ENCODE data around the gene PF4V1.

The PF4V1 gene

DNA sequence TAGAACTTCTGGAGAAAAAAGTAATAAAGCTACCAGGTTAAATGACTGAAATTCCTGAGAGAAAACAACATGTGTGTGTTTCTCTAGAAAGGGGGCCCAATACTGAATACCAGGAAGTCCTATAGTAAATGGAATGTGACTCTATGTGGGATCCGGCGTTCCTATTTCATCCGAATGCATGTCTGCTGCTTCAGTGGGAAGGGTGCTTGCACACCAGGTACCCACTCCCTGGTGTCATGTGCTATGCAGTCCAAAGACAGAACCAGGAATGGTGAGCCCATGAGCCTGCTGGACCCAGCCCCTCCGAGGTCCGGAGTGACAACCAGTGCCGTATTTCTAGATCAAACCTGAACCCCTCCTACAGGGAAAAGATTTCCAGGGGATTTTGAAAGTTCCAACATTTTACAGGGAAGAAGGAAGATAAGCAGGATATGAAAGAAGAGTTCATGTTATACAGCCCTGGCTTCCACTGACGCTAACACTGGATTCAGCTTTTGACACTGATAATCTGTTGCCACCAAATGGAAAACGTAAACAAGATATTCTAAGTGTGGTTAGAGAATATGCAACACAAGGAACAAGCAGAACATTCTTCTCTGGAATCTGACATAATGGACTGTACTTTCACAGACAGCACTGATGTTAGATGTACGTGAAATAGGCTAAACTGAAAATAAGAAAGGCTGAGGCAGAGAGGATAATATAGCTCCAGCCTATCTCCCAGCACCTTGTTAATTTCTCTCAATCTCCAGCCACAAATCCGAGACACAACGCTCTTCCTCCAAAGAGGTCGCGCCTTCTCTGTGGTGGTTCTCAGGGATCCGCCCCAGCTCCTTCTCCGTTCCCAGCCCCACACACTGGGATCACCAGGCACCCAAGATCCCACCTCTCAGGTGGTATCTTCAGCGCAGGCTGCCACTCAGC is 15.4 kb downstream of the PF4V1 start:
- peak overlapping the region; percentile 76 for H3K27ac ChIP-seq
- no peak for DNase-seq (ENCODE audit: low read depth, low spot score)

DNA sequence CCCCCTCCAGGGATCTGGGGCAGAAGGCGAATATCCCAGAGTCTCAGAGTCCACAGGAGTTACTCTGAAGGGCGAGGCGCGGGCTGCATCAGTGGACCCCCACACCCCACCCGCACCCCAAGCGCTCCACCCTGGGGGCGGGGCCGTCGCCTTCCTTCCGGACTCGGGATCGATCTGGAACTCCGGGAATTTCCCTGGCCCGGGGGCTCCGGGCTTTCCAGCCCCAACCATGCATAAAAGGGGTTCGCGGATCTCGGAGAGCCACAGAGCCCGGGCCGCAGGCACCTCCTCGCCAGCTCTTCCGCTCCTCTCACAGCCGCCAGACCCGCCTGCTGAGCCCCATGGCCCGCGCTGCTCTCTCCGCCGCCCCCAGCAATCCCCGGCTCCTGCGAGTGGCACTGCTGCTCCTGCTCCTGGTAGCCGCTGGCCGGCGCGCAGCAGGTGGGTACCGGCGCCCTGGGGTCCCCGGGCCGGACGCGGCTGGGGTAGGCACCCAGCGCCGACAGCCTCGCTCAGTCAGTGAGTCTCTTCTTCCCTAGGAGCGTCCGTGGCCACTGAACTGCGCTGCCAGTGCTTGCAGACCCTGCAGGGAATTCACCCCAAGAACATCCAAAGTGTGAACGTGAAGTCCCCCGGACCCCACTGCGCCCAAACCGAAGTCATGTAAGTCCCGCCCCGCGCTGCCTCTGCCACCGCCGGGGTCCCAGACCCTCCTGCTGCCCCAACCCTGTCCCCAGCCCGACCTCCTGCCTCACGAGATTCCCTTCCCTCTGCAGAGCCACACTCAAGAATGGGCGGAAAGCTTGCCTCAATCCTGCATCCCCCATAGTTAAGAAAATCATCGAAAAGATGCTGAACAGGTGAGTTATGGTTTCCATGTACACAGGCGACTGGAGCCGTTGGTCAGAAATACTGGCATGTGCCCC is 16.3 kb downstream of the PF4V1 start, which contains the start of gene CXCL1:
Gene CXCL1 (plus strand): TSS at position 264 of the 926 bp plus-strand sequence. CDS start 78 bp downstream, at position 342.
- DNase-seq (ENCODE audit: low read depth, low spot score): no peak
- peak within 1 kb of the TSS; percentile 76 for H3K27ac ChIP-seq

DNA sequence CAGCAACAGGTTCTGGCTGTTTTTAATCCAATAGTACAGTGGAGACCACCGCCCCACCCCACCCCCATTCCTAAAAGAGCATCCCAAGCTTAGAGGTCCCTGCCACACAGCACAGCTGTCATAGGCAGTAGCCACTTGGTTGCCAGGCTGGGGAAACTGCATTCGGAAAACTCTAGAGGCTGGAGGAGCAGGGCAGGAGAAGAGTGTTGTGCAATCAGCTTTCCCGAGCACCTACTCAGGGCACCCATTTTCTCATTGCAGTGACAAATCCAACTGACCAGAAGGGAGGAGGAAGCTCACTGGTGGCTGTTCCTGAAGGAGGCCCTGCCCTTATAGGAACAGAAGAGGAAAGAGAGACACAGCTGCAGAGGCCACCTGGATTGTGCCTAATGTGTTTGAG is 17.2 kb downstream of the PF4V1 start:
- DNase-seq (ENCODE audit: low read depth, low spot score): no peak
- peak overlapping the region; percentile 76 for H3K27ac ChIP-seq

DNA sequence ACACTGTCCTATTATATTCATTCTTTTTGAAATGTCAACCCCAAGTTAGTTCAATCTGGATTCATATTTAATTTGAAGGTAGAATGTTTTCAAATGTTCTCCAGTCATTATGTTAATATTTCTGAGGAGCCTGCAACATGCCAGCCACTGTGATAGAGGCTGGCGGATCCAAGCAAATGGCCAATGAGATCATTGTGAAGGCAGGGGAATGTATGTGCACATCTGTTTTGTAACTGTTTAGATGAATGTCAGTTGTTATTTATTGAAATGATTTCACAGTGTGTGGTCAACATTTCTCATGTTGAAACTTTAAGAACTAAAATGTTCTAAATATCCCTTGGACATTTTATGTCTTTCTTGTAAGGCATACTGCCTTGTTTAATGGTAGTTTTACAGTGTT is 17.7 kb downstream of the PF4V1 start:
- H3K27ac ChIP-seq: peak overlapping the region; percentile 76
- DNase-seq (ENCODE audit: low read depth, low spot score): no peak

DNA sequence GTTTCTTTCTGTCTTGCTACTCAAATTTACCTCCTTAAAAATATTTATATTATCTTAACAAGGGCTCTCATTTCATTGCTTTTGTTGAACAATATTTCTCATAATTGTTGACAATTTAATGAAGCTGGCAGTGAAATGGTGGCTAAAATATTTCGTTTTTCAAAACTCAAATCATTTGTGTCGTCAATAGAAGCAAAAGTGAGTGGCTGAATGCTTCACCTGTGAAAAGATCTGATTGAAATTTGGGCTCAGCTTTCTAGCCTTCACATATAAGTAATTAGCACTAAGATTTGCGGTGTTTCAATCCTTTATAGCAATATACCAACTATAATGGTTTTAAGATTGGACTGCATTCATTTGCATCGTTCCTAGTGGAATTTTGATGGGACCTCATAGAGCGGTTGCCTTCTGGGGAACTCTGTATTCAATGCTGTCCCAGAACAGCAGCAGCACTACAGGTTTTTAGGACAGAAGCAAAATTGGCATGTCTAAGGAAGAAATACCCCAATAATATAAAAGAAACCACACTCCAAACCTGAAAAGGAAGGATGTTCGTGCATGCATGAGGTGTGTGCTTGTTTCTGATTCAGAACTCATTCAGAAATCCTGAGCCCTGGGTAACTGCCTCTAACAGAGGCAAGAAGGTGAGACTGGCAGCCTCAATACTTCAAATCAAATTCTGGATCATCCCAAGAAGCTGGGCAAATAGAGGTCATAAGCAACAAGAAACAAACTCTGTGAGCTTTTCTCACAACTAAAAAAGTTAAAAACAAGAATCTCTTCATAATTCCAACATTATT is 18.6 kb downstream of the PF4V1 start:
- DNase-seq (ENCODE audit: low read depth, low spot score): no peak
- peak overlapping the region; percentile 76 for H3K27ac ChIP-seq

DNA sequence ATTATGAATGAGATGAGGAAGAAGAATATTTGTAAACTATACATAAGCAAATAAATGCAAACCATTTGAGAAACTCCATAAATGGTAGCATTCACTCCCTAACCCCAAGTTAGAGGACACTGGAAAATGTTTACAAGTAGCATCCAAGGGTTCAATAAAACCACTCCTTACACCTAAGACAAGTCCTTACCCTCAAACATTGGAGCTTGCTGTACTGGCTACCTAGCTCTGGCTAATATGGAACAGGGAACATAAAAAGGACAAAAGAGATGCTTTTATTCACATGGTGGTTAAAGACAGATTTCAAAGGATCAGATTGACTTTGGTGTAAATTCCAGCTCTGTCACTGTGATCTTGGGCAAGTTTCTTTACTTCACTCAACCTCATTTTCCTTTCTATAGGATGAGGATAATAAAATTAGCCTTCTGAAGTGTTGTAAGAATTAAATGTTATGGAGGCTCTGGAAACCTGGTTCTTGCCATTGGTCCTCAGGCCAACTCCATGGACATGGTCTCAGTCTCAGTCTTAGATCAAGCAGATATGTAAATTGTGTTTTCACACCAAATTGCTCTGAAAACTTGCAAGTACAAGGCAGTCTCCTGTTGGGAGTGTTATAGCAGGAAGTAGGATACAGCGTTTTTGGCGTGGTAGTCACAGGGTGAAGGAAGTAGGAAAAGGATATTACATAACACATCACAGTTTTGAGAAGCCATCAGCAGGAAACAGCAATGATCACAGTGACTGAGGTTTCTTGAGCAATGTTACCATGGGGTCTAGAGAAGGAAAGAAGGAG is 19.4 kb downstream of the PF4V1 start:
- H3K27ac ChIP-seq: peak overlapping the region; percentile 1
- DNase-seq (ENCODE audit: low read depth, low spot score): no peak

DNA sequence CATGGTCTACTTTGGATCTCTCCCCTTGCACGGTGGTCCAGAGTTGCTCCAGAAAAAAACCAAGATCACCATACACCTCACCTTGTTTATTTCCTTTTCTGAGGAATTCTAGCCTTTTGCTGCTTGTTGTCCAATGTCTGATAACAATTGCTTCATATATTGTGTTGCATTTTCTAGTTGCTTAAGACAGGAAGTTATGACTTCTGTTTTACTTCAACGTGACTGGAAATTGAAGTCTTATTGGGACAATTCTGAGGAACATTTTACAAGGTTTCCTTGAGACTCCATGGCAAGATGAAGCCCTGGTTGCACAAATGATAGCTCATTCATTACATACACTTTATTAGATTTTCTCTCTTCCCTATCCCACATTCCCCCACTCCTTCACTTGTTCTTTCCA is 21.3 kb downstream of the PF4V1 start:
- DNase-seq (ENCODE audit: low read depth, low spot score): no peak
- H3K27ac ChIP-seq: no peak overlapping the region

DNA sequence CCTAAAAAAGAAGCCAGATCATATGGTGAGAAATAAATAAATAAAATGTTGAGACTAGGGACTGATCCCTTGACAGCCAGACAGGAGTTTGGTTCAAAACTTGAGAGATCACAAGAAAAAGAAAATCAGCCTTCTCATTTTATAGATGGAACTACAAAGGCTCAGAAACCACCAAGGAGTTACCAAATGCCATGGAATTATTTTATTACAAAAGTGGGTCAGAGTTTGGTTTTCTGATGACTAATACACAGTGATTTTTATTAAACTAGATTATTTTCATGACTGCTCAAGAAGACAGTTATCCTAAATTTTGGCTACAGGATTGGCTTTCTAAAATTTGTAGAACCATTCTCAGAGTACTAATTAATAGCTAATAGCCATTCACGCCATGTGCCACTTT is 22.3 kb downstream of the PF4V1 start:
- H3K27ac ChIP-seq: no peak overlapping the region
- DNase-seq (ENCODE audit: low read depth, low spot score): no peak

DNA sequence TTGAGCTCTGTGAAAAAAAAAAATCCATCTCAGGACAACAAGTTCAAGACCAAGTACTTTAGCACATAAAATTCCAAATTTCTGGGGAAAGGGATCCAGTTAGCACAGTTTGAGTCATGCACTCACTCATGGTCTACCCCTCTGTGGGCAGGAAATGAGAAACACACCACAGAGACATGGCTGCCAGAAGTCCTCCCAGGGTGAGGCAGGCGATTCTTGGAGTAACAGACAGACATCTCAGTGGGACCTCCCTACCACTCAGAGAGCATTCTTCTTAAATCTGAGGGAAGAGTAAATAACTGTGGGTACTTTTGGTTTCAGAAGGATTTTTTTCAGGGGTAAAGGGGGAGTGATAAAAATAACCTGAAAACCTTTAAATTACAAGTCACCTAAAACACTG is 30.2 kb downstream of the PF4V1 start:
- no peak for DNase-seq (ENCODE audit: low read depth, low spot score)

DNA sequence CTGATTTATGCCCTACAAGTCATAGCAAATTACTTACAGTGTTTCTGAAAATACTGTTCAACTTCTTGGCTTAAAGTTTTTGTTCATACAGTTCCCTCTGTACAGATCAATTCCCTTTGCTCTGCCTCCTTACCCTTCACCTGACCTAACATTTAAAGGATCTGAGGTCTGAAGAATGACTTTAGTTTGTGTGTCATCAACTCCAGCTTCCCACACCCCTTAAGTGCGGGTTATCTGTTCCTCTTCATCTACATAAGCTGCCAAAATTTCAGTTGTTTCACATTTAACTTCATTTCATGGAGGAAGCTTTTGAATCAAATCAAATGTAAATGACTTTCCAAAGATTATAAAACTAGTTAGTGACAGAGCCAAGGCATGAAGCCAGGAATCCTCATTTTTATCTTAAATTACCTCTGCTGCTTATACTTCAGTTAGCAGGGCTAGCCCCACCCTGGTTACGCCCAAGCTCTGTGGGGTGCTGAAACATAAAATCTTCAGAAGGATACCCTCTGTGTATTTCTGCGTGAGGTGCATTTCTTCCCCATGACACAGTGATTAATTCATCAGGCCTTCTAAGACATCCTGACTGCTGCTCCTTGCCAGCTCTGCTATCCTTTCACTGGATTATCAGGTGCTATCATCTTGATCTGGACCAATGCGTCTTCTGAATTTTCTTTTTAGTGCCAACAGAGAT is 32.6 kb downstream of the PF4V1 start:
- DNase-seq (ENCODE audit: low read depth, low spot score): no peak
- H3K27ac ChIP-seq: peak overlapping the region; percentile 26

More for the DNA sequence above, 30.2 kb downstream of the PF4V1 start:
- H3K27ac ChIP-seq: no peak overlapping the region

DNA sequence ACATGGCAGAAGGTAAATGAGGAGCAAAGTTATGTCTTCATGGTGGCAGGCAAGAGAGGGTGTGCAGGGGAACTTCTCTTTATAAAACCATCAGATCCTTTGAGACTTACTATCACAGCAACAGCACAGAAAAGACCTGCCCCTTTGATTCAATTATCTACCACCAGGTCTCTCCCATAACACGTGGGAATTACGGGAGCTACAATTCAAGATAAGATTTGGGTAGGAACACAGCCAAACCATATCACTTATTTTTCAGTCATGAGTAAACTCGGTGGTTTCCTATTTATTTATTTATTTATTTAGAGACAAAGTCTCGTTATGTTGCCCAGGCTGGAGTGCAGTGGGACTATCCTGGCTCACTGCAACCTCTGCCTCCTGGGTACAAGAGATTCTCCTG is 38.2 kb downstream of the PF4V1 start:
- H3K27ac ChIP-seq: no peak overlapping the region
- no peak for DNase-seq (ENCODE audit: low read depth, low spot score)

DNA sequence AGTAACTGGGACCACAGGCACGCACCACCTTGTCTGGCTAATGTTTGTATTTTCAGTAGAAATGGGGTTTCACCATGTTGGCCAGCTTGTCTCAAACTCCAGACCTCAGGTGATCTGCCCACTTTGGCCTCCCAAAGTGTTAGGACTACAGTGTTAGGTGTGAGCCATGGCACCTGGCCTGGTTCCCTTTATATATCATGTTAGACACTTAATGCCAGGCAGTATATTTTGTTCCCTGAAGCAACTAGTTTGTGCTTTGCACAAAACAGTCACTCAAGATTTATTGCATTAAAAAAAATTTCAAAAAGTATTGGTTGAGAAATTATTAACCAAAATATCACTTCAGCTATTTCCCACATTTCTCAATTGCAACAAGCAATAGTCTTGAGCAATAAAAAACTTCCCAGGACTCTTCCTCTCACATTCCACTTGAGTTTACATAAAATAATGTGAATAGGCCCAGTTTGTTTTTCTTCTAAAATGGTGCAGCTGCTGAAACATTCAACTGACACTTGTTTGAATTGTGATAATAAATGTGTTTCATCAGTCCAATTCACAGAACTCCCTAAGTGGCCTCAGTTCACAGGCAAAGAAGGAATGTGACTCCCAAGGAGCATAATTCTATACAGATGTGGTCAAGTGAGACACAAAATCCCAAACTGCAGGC is 38.8 kb downstream of the PF4V1 start:
- no peak overlapping the region for H3K27ac ChIP-seq
- DNase-seq (ENCODE audit: low read depth, low spot score): no peak

DNA sequence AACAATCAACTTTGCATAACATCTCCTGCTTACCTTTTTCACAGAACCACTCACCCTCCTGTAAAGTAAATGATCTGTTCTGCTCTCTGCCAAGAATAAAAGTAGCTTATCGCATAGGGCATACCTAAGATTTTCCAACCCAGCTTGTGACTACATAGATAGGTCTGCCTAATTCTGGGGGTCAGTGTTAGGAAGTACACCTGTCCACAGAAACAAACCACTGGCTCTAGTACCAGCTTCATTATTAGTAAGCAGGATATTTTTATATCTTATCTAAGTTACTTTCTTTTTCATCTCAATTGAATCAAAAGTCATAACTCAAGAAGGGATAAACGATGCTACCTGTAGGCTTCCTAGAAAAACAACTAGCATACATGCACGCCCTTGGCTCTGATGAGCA is 39.9 kb downstream of the PF4V1 start:
- H3K27ac ChIP-seq: no peak overlapping the region
- no peak for DNase-seq (ENCODE audit: low read depth, low spot score)

DNA sequence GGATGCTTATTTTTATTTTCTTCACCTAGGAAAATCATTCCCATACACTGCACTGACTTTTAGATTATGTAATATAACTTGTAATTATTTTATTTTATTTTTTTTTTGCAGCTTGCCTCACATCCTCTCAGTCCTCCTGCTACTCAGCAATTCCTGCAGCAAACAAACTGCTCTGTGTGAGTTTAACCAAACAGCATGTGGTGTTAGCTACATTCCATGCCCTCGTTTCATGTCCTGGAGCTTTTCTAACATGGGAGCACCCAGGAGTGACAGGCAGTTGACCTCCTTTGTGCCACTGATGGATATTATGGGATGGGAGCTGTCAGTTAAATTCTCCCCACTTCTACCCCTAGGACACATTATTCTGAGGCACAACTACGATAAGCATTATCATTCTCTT is 40.9 kb downstream of the PF4V1 start:
- no peak for DNase-seq (ENCODE audit: low read depth, low spot score)
- H3K27ac ChIP-seq: no peak overlapping the region

DNA sequence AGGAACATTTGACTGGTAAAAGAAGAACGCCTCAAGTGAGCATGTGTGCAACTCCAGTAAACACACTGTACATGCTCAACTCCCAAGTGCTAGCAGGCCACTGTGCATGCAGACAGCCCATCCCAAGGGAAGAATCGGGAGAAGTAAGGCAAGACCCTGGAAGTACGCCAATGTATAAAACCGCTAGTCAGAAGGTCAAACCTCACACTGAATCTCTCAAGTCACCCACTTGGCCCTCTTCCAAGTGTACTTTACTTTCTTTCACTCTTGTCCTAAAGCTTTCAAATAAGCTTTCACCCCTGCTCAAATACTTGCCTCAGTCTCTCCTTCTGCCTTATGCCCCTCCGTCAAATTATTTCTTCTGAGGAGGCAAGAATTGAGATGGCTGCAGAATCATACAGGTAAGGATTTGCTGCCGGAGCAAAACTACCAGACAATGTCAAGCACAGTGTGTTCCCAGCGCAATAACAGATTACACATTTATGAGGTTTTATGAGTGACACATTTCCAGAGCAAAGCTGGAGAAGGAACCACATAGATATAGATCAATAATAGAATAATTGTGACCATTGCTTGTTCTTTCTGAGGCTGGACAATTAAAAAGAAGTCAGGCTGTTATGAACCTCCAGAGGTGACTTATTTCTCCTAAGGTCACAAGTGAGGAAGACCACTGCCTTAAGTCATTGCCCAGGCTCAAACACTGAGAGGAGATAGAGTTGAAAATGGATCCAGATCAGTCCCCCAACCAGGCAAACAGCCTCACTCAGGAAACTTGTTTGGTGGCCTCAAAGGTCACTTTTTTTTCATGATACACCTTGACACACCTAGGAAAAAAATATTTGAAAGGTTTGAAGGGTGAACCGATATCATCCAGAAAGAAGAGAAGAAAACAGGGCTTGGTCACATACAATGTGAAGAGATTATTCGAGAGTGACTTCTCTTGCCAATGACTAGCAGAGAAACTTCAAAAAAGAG is 42.4 kb downstream of the PF4V1 start:
- DNase-seq (ENCODE audit: low read depth, low spot score): no peak
- H3K27ac ChIP-seq: no peak overlapping the region

DNA sequence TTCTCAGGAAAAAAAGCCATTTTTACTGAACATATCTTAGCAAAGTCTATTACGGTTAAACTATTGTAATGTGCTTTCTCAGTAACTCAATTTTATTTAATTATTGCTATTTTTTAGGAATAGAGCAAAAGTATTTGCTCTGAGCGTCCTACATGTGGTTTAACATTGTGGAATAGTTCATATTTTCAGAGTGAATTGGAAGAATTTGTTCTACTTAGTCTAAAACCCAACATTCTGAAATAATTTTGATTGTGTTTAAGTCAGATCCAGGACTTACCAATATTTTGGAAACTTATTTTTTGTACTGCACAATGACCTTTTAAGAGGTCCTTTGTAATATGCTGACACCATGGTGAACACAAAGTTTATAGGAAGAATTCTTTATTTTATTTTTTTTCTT is 43.3 kb downstream of the PF4V1 start:
- DNase-seq (ENCODE audit: low read depth, low spot score): no peak
- no peak overlapping the region for H3K27ac ChIP-seq

Data from epithelial cell of prostate (primary cell).